MV-4-11 (cell line): Measurements from ENCODE around the gene STARD7.
"Not testable (repeated sequence)": the region's sequence is repeated elsewhere in the genome, so short reads cannot be mapped to it uniquely, and the experiment has no call there.

ENCODE experiments used
- DNase-seq: peaks from one replicate; lab custom pipeline; 2025; lab: John Stamatoyannopoulos, UW

The STARD7 gene

GRCh38 chr2:96148410-96149217, 60.0 kb downstream of the STARD7 start:
- DNase-seq: peak; percentile 71

- DNase-seq: no peak
Observed at GRCh38 chr2:96147593-96148201, 60.9 kb downstream of the STARD7 start.

- no peak for DNase-seq
Observed at GRCh38 chr2:96146881-96147592, 61.6 kb downstream of the STARD7 start.

- peak; percentile 50 for DNase-seq
Observed at GRCh38 chr2:96146153-96146880, 62.3 kb downstream of the STARD7 start.

GRCh38 chr2:96145848-96146152, 62.8 kb downstream of the STARD7 start:
- DNase-seq: no peak

GRCh38 chr2:96145036-96145847, 63.4 kb downstream of the STARD7 start, which contains the start of gene DUSP2:
Gene DUSP2 (minus strand): TSS chr2:96145440. CDS start chr2:96145354, 86 bp downstream.
- peak; percentile 78 for DNase-seq

GRCh38 chr2:96144481-96145035, 64.1 kb downstream of the STARD7 start:
- no peak for DNase-seq

- DNase-seq: no peak
Observed at GRCh38 chr2:96143848-96144480, 64.7 kb downstream of the STARD7 start.

- no peak for DNase-seq
Observed at GRCh38 chr2:96143231-96143847, 65.3 kb downstream of the STARD7 start.

GRCh38 chr2:96142217-96143113, 66.2 kb downstream of the STARD7 start:
- DNase-seq: no peak

GRCh38 chr2:96141624-96141967, 67.0 kb downstream of the STARD7 start:
- not testable (repeated sequence) for DNase-seq

GRCh38 chr2:96140941-96141623, 67.5 kb downstream of the STARD7 start:
- peak; percentile 26 for DNase-seq

- DNase-seq: no peak
Observed at GRCh38 chr2:96139181-96139758, 69.4 kb downstream of the STARD7 start.

GRCh38 chr2:96138179-96139145, 70.2 kb downstream of the STARD7 start, which contains the start of gene ASTL:
Gene ASTL (minus strand): TSS chr2:96138502. CDS start chr2:96138436, 66 bp downstream.
- DNase-seq: no peak

GRCh38 chr2:96137321-96138178, 71.1 kb downstream of the STARD7 start:
- no peak for DNase-seq

- no peak for DNase-seq
Observed at GRCh38 chr2:96136129-96136720, 72.4 kb downstream of the STARD7 start.
